Rectal smooth muscle tissue (tissue), 1 donor: ENCODE measurements around the gene CSTF3.

Experiments
- H3K27ac ChIP-seq: one replicate; pipeline ENCODE4 v1.7.0; 2013; ENCODE audit warnings: low read depth, low read length, inconsistent platforms
- H3K27me3 ChIP-seq: one replicate; pipeline ENCODE4 v1.7.0; 2013; ENCODE audit warnings: low read length; ENCODE audit not compliant: control insufficient read depth, insufficient read depth
- H3K36me3 ChIP-seq: one replicate; pipeline ENCODE4 v1.7.0; 2013; ENCODE audit warnings: low read length; ENCODE audit not compliant: control insufficient read depth, insufficient read depth
- H3K4me1 ChIP-seq: one replicate; pipeline ENCODE4 v1.7.0; 2013; ENCODE audit warnings: low read length; ENCODE audit not compliant: control insufficient read depth, insufficient read depth
- H3K4me3 ChIP-seq: one replicate; pipeline ENCODE4 v1.7.0; 2013; ENCODE audit warnings: low read length
- H3K9ac ChIP-seq: one replicate; pipeline ENCODE4 v1.7.0; 2013; ENCODE audit warnings: low read length

The CSTF3 gene

DNA sequence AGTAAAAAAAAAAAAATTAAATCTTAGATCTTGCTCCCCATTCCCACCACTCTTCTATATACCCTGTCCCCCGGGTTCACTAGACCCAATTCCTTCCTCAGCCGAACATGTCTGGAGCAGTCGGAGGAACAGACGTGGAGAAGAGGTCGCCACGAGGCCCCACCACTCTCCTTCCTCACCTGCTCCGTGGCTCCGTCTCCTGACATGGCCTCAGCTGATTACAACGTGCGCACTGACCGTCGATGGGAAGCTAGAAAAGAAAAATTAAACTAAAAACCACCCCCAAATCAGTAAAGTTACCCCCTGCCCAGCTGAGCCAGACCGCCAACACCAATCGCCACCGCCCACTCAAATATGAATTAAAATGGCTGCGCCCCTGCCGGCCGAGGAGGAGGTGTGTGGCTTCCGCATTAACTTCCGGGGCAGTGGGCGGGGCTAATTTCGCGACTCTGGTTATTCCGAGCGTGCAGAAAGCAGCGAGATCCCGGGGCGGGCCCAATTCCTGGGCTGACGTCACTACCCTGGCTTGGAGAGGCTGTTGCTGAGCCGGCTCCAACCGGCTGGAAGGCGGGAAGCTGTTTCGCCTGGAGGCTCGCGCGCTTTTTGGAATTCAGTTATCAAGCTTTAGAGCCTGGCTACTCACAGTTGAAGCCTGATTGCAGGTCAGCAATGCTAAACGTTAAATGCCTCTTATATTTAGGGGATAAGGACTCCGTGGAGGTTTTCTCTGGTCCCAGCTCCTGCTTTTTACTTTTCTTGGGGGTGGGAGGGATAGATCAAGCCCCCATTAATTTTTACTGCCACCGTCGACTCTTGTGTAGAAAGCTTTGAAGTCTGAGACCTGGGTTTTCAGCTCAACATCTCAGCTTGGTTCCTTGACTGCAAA is at the start of gene CSTF3:
CSTF3 (minus strand) TSS at position 361 of the 886 bp plus-strand sequence; CDS start at position 206, 155 bp downstream.
- Histone ChIP-seq H3K4me3 (peak within 1 kb of the TSS; percentile 99), H3K27me3 (no peaks in the 10 kb centered on the region), H3K4me1 (peaks cover 7% of the 10 kb centered on the region), H3K27ac (peak within 1 kb of the TSS; percentile 81), H3K36me3 (no peaks in the 10 kb centered on the region), H3K9ac (peak within 1 kb of the TSS; percentile 97)

DNA sequence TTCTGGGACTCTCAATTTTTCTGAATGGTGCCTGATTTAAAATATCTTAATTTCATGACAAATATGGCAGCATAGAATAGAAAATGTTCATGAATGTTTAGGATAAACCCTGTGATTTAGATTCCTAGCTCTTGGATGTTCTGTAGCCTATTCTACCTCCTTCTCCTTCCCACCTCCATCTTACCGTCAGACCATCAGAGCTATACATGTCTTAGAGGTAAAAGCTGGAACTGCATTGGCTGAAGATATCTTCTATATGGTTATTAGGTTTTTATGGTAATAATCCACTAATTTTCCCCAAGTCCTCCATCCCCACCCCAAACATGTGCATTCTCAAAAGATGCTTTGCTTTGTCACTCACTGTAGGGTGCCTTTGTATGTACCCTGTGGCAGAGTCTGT is 46.9 kb upstream of the CSTF3 start:
- Histone ChIP-seq H3K9ac (no peak overlapping the region), H3K4me1 (no peaks in the 10 kb centered on the region), H3K27ac (no peak overlapping the region), H3K27me3 (no peaks in the 10 kb centered on the region), H3K36me3 (no peaks in the 10 kb centered on the region), H3K4me3 (no peak overlapping the region)

DNA sequence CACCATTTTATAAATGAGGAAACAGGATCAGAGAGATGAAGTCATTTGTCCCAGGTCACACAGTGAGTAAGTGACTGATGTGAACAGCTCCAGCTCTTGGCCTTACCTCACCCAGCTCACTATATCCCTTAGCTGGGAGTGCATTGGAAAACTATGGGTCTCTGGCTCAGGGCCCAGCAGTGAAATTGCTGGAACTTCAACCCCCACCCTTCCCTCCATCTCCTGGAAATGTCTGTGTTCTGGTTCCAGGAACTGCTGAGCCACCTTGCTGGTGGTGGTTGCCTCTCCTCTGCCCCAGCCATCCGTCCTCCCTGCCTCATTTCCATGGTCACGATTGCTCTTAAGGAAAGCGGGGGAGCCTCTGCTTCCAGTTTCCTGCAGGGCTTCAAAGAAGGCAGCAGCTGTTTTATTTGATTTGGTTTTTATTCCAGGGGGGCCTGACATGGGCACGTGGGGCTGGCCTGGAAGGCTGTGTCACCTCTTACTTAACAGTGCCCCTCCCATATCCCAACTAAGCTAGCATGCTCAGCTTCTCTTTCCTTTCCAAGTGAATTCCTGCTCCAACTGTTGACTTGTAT is 46.2 kb upstream of the CSTF3 start:
- Histone ChIP-seq H3K27ac (no peak overlapping the region), H3K36me3 (no peaks in the 10 kb centered on the region), H3K27me3 (no peaks in the 10 kb centered on the region), H3K9ac (no peak overlapping the region), H3K4me3 (no peak overlapping the region), H3K4me1 (no peaks in the 10 kb centered on the region)

- Histone ChIP-seq H3K27ac (no peak overlapping the region), H3K27me3 (no peaks in the 10 kb centered on the region), H3K4me3 (no peak overlapping the region), H3K4me1 (no peaks in the 10 kb centered on the region), H3K36me3 (no peaks in the 10 kb centered on the region), H3K9ac (no peak overlapping the region)
Measured at GRCh38 chr11:33197915-33198727, 36.8 kb upstream of the CSTF3 start.

GRCh38 chr11:33195462-33196173 is 34.3 kb upstream of the CSTF3 start:
- Histone ChIP-seq H3K4me1 (no peaks in the 10 kb centered on the region), H3K36me3 (no peaks in the 10 kb centered on the region), H3K27ac (peak overlapping the region; percentile 7), H3K4me3 (no peak overlapping the region), H3K9ac (no peak overlapping the region), H3K27me3 (no peaks in the 10 kb centered on the region)

DNA sequence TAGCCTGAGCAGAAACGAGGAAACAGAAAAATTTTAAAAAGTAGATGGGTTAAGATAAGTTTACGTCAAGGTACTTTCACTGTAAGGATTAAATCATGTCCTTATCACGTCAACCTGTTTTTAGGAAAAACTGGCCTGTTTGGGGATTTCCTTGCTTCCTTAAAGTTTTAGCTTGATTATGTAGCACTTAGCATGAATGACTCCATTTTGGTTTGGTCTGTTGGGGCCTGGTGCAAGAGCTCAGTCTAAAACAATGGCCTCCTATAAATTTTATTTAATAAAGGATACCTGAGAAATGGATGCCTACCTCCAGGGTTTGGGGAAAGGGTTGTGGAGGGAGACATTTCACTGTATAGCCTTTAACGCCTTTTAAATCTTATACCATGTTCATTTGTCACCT is 33.2 kb upstream of the CSTF3 start:
- Histone ChIP-seq H3K36me3 (no peaks in the 10 kb centered on the region), H3K4me1 (no peaks in the 10 kb centered on the region)

DNA sequence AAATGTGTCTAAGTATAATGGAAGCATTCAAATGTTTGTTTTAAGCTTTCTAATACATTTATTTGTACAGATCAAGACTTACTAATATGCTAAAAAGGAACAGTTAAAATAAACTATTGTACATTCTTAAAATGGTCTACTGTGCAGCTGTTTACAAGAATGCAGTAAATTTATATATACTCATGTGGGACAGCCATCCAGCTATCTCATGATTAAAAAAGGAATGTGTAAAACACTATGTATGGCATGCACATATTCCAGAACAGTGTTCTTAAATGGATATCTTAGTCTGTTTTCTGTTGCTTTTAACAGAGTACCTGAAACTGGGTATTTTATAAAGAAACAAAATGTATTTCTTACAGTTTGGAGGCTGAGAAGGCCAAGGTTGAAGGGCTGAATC is 30.2 kb upstream of the CSTF3 start:
- H3K4me1 ChIP-seq: no peaks in the 10 kb centered on the region
- no peaks in the 10 kb centered on the region for H3K27me3 ChIP-seq
- H3K27ac ChIP-seq: no peak overlapping the region
- no peak overlapping the region for H3K4me3 ChIP-seq
- no peaks in the 10 kb centered on the region for H3K36me3 ChIP-seq
- no peak overlapping the region for H3K9ac ChIP-seq

More for the DNA sequence above, 33.2 kb upstream of the CSTF3 start:
- H3K9ac ChIP-seq: no peak overlapping the region
- no peaks in the 10 kb centered on the region for H3K27me3 ChIP-seq
- H3K4me3 ChIP-seq: no peak overlapping the region
- H3K27ac ChIP-seq: no peak overlapping the region

DNA sequence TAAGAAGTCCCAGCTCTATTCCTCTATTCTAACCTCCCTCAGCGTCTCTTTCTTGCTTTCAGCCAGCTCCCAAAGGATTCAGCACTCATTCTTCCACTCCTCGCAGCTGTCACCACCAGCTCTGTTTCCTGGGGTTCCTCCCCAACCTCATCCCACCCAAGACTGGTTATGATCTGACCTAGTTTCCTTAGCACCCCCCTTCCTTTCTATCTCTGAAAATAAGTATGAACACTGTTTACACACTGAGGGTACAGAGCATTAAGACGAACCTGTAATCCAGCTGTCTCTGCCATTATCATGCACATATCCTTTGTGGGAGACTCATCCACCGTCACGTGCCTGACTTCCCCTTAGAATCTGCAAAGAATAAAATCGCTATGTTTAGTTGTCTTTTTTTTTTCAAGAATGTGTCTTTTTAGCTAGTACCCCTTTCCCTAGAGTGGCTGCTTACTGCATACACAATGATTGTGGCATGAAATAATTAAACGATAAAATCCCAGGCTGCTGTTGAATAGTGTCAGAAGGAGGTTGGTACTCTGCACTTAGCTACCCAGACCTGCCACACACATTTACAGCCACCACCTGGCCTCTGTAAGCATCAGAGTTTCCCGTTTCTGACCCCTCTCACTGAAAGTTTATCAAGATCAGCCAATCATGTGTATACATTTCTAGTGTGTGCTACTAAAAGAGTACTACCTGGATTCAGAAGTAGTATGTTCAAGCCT is 26.9 kb upstream of the CSTF3 start:
- no peak overlapping the region for H3K27ac ChIP-seq
- no peak overlapping the region for H3K9ac ChIP-seq
- H3K4me1 ChIP-seq: no peaks in the 10 kb centered on the region
- no peaks in the 10 kb centered on the region for H3K27me3 ChIP-seq
- H3K36me3 ChIP-seq: no peaks in the 10 kb centered on the region
- no peak overlapping the region for H3K4me3 ChIP-seq

GRCh38 chr11:33185756-33186155 is 24.5 kb upstream of the CSTF3 start:
- no peaks in the 10 kb centered on the region for H3K36me3 ChIP-seq
- no peak overlapping the region for H3K27ac ChIP-seq
- no peaks in the 10 kb centered on the region for H3K27me3 ChIP-seq
- no peak overlapping the region for H3K4me3 ChIP-seq
- no peak overlapping the region for H3K9ac ChIP-seq
- no peaks in the 10 kb centered on the region for H3K4me1 ChIP-seq

GRCh38 chr11:33182246-33182878 is 21.1 kb upstream of the CSTF3 start:
- H3K27me3 ChIP-seq: no peaks in the 10 kb centered on the region
- H3K36me3 ChIP-seq: no peaks in the 10 kb centered on the region
- H3K9ac ChIP-seq: no peak overlapping the region
- no peak overlapping the region for H3K27ac ChIP-seq
- H3K4me1 ChIP-seq: no peaks in the 10 kb centered on the region
- no peak overlapping the region for H3K4me3 ChIP-seq

GRCh38 chr11:33179348-33179803 is 18.1 kb upstream of the CSTF3 start:
- Histone ChIP-seq H3K9ac (no peak overlapping the region), H3K36me3 (no peaks in the 10 kb centered on the region), H3K4me3 (no peak overlapping the region), H3K27ac (no peak overlapping the region), H3K27me3 (no peaks in the 10 kb centered on the region), H3K4me1 (no peaks in the 10 kb centered on the region)
